ENCODE measurements around the gene CDH8. TPM values are rescaled to one million over a fixed set of nuclear protein-coding genes. Genes with fewer than 3 reads are reported as not detected.

Gene CDH8
- polyA plus RNA-seq, 2 of the 4 experiments (the other 2 are of a cell fraction), result 0.23 to 0.94 TPM

- ChIA-PET POLR2A (no interaction called here), CTCF (no interaction called here)
- no peak overlapping the region for H3K4me2 ChIP-seq
- no peak for ATAC-seq
- no peak overlapping the region for H3K4me3 ChIP-seq
- H3K4me1 ChIP-seq, result no peaks in the 10 kb centered on the region
- DNase-seq (ENCODE audit: low read depth in 1 of 2, low spot score in 1 of 2), result no peak
- TF ChIP-seq REST (IDR thresholded peaks at IDR 0.05), result no peak
- TF ChIP-seq HOXB13 (CRISPR knock-in tag; IDR thresholded peaks at IDR 0.05; ENCODE audit: low read depth), result no peak
- no peak for TF ChIP-seq FOSB (CRISPR knock-in tag; IDR thresholded peaks at IDR 0.05)
- TF ChIP-seq CBX2 (IDR thresholded peaks at IDR 0.05; ENCODE audit: borderline replicate concordance, low read depth), result no peak
- TF ChIP-seq HES2 (IDR thresholded peaks at IDR 0.05), result no peak
- no peak for TF ChIP-seq NPAS2 (CRISPR knock-in tag; IDR thresholded peaks at IDR 0.05; ENCODE audit: borderline replicate concordance)
- no peak for TF ChIP-seq MAZ (IDR thresholded peaks at IDR 0.05; ENCODE audit: borderline replicate concordance, low read depth, low read length)
- no peak for TF ChIP-seq KDM5A (IDR thresholded peaks at IDR 0.05)
- no peak for TF ChIP-seq BHLHE40 (IDR thresholded peaks at IDR 0.05; ENCODE audit: low read depth, low read length)
- no peak for TF ChIP-seq MAFK (IDR thresholded peaks at IDR 0.05; ENCODE audit: partially characterized antibody)
- no peak for TF ChIP-seq FOXS1 (CRISPR knock-in tag; IDR thresholded peaks at IDR 0.05)
- no peak for TF ChIP-seq SMC3 (IDR thresholded peaks at IDR 0.05)
- no peak for TF ChIP-seq PHF8 (IDR thresholded peaks at IDR 0.05; ENCODE audit: borderline replicate concordance, low read depth)
- TF ChIP-seq CHD4 (IDR thresholded peaks at IDR 0.05; ENCODE audit: borderline replicate concordance), result no peak
- 34% methylated on average over 1 of the region's 1 CpG for WGBS (ENCODE audit: missing lambda C conversion rate)
- H3K27ac ChIP-seq, result no peak overlapping the region
- no peak for FAIRE-seq
- no peaks in the 10 kb centered on the region for H3K9me3 ChIP-seq
These were observed 134.5 kb downstream of the CDH8 start for GRCh38 chr16:61901689-61902088.

DNA sequence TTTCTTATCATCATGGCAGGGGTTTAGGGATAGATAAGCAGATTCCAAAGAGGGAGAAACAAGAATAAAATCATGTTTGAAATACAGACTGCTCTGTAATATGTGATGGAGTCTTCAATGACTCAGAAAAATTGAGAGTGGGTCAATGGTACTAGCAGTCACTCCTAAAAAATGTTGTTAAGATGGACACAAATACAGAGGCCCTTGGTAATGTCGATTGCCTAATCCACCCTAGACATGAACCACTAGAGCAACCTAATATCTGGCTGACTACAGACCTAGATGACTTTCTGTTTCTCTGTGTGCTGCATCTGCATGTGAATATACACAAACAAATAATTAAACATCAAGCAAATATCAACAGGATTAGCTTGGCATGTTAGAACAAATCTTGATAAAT lies 135.8 kb downstream of the CDH8 start:
- peak in 1 of 2 experiments; percentile 1 for DNase-seq (ENCODE audit: low read depth in 1 of 2, low spot score in 1 of 2)
- Histone ChIP-seq H3K4me3 (no peak overlapping the region), H3K4me1 (no peaks in the 10 kb centered on the region), H3K9me3 (no peaks in the 10 kb centered on the region), H3K4me2 (no peak overlapping the region), H3K27ac (no peak overlapping the region)
- ATAC-seq, result no peak
- FAIRE-seq, result no peak
- ChIA-PET POLR2A (no interaction called here), CTCF (no interaction called here)
- WGBS (ENCODE audit: missing lambda C conversion rate), result 22% methylated on average over 1 of the region's 1 CpG
- TF ChIP-seq HES2 (IDR thresholded peaks at IDR 0.05) (no peak), FOSB (CRISPR knock-in tag; IDR thresholded peaks at IDR 0.05) (no peak), PHF8 (IDR thresholded peaks at IDR 0.05; ENCODE audit: borderline replicate concordance, low read depth) (no peak), CBX2 (IDR thresholded peaks at IDR 0.05; ENCODE audit: borderline replicate concordance, low read depth) (no peak), CBX8 (IDR thresholded peaks at IDR 0.05) (no peak), RFX5 (IDR thresholded peaks at IDR 0.05) (no peak), REST (IDR thresholded peaks at IDR 0.05) (no peak), SREBF2 (IDR thresholded peaks at IDR 0.05) (no peak), RCOR1 (IDR thresholded peaks at IDR 0.05; ENCODE audit: low read depth, low read length) (no peak), MAZ (IDR thresholded peaks at IDR 0.05; ENCODE audit: borderline replicate concordance, low read depth, low read length) (no peak), CHD4 (IDR thresholded peaks at IDR 0.05; ENCODE audit: borderline replicate concordance) (no peak)
